HG02759 (cell line): ENCODE results near the gene PRKN.

ENCODE experiments used
- ATAC-seq: cut with Tn5 transposase; IDR thresholded peaks from one replicate; pipeline ENCODE4 v1.9.1; 2021; ENCODE audit warnings: mild to moderate bottlenecking, moderate library complexity; ENCODE audit not compliant: unreplicated experiment

PRKN gene

DNA sequence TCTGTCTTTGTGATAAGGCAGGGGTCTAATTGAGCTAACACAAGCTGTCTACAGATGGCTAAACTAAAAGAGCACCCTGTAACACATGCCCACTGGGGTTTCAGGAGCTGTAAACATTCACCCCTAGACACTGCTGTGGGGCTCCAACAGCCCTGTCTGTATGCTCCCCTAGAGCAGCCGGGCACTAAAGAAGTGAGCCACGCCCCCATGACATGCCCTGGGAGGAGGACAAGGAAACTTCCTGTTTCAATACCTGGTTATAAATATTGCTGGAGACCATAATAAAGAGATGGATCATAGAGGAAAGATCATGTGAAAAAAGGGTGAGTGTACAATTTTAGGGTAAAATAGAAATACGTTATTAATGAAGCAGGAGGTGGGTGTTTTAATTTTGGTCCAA is 786.0 kb downstream of the PRKN start:
- ATAC-seq = no peak

DNA sequence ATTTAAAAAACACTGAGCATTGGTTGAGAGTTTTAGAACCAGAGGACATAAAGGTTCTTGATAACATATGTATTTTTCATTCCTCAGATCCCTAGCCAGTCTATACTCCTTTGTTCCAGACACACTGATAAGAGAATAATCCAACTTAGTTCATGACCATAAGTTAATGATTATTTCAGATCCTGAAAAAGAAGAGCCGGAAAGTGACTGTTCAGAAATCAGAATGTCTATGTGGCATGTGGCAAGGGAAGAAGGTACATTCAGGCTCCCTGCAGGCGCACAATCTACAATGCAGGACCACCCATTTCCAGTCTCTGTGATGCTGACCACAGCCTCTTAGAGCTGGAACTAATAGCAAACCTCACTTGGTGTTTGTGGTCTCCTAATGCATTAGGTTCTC is 787.0 kb downstream of the PRKN start:
- ATAC-seq = no peak

- ATAC-seq = no peak
These were observed 801.2 kb downstream of the PRKN start for GRCh38 chr6:161926324-161926723.

- ATAC-seq = no peak
These were observed 803.0 kb downstream of the PRKN start for GRCh38 chr6:161924516-161925116.

DNA sequence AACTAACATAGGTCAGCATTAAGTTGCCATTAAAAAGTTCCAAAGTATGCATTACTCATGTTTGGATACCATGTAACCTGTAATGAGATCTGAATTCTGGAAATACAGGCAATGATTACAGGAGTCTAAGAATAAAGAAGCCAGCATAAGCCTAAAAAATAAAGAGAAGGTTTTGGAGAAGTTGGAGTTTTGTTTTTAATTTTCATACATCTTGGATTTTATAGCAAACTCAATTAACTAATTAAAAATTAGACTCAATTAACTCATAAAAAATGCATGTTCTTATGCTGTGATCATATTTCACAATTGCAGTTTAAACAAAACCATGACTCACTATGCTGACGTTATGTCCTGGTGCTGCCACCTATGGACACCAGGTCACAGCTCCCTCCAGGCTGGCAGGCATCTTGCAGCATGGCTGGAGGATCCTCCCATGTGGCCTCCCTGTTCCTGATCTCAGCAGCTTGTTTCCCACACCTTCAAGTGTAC is 804.9 kb downstream of the PRKN start:
- ATAC-seq = no peak

- no peak for ATAC-seq
These were observed 805.8 kb downstream of the PRKN start for GRCh38 chr6:161921602-161922395.

- ATAC-seq = no peak
These were observed 807.9 kb downstream of the PRKN start for GRCh38 chr6:161919691-161920090.

DNA sequence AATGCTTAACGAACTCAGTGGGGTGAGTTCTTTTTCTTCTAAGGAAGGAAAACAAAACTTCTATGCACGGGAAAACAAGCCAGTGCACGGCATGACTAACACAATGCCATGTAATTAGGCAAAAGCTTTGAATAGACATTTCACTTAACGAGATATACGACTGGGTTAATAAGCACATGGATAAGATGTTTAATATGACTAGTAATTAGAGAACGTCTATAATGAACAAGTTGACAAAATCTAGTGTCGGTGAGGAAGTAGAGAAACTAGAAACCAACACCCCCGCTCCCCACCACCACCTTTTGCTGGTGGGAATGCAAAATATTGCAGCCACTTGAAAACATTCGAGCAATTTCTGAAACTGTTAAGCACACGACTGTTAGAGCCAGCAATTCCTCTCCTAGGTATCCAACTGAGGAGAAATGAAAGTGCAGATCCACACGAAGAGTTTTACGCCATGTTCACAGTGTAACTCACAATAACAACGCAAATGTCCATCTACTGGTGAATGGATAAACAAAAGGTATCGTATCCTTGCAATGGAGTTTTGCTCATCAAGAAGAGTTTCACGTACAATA is 808.8 kb downstream of the PRKN start:
- ATAC-seq = no peak

DNA sequence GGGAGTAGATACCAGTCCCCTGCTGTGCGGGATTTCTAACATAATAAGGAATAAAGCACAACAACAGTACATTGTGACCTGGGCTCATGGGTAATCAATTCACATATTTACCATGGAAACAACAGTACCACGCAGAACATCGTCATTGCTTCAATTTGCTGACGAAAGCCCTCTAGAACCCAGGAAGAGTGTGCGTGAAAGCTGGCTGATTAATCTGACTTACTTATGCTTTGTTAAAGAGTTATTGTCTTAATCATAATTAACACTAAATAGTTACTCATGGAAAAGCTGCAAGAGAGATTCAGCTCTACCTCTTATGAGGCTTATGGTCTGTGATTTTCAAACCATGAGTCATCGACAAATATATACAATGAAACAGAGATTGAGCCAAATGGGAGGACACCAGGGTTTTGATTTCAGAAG is 809.4 kb downstream of the PRKN start:
- no peak for ATAC-seq

DNA sequence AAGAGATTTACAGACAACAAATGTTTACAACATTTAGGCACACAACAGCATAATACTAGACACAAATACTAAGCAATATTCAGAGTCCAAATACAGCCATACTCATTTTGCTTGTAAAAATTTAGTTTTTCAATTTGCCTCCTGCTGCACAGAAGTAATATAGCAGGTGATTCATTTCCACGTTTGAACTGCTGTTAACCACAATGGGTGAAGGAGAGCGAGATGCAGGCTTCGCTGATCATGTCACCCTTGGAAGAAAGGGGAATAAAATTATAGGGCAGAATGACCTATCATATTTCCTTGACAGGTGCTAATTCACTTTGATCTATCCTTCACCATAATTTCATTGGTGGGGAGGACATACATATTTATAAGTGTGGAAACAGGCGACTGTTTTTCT is 809.9 kb downstream of the PRKN start:
- no peak for ATAC-seq

- ATAC-seq = no peak
These were observed 812.1 kb downstream of the PRKN start for GRCh38 chr6:161915456-161915964.

DNA sequence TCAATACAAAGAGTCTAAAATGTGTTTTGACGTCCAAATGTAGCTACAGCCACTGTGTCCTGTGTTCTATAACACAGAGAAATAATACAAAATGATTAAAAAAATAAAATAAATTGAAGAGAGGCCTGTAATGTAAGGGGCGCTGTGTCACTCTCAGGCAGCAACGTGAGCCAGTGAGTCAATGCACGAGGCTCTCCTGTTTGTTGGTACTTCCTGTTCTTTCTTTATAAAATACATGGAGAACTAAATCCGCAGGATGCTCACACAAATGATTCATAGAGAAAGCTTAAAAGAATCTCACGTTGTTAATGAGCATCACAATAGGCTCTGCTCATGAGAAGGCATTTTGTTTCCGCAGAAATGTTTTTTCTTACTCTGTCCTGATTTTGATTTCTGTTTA is 818.7 kb downstream of the PRKN start:
- no peak for ATAC-seq

- no peak for ATAC-seq
These were observed 821.0 kb downstream of the PRKN start for GRCh38 chr6:161906571-161906970.

DNA sequence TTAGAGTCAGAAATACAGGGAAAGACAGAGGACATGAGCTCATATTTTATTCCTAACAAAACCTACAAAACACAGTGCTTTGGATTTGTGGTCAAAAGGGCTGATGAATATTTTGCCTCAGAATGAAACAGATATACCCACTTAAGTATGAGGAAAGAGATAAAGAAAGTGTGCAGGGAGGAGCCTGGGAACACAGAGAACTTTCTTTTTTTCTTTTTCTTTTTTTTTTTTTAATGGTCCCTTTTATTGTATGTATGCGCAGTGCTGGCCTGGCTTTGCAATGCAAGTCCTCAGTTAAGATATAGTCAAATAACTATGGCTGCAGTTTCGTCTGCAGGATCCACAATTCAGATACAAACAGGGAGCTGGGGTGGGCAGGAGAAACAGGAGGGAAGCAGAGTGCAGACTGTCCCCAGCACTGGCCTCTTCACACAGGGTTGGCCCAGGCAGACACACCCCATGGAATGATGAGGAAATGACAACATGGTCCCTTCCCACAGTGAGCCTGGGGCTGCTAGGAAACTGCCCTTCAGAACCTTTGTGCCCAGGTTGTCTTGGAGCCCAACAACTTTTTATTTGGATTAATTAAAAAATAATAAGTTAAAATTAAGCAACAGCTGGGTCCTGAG is 823.9 kb downstream of the PRKN start:
- no peak for ATAC-seq

DNA sequence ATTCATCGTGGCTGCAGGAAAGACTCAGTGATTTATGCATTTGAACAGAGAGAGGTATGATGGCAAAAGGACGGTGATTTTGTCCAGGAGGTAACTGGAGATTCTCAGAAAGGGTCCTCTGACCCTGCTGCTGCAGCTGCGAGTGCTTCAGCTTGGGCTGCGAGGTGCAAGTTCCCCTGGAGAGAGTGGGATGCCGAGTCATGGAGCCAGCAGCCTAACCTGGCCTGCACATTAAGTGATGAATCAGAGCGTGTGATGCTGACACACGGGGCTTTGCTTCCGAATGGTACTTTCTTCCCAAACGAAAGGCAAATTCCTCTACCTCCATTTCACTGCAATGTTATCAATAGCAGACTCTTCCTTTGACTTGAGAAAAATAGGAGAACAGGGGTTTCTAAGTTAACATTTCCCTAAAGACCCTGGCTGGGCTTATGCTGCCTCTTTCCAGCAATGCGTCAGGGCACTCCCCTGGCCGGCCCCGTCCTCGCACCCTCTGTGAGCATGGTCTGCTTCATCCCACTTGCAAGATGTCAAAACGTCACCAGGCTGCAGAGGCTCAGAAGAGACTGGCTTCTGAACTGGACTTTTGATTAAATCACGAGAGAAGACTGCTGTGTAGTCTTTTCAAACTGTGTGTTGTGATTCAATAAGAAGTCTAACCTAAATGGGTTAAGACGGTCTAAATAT is 825.7 kb downstream of the PRKN start:
- no peak for ATAC-seq

GRCh38 chr6:161894436-161894835 is 833.1 kb downstream of the PRKN start:
- ATAC-seq = no peak

- no peak for ATAC-seq
These were observed 836.0 kb downstream of the PRKN start for GRCh38 chr6:161891542-161891941.

DNA sequence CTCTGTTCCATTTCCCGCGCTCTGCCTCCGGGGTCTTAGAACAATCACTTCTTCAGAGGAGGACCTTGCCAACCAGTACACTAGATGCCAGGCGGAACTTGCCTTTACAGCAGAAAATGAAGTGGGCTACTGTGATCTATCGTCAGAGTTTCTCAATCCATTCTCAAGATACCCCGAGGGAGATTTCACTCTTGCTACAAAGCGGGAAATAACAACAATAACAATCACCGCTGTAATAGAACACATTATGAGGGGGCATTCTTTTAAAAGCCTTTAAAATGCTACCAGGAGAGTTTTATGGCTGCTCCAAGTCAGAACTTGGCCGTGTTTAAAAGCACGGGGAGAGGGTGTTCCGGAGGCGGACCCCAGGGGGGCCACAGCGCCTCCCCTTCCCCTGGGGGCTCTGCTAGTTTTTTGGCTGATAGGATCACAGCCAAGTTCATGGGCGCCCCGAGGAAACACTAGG is 836.7 kb downstream of the PRKN start:
- ATAC-seq = no peak

DNA sequence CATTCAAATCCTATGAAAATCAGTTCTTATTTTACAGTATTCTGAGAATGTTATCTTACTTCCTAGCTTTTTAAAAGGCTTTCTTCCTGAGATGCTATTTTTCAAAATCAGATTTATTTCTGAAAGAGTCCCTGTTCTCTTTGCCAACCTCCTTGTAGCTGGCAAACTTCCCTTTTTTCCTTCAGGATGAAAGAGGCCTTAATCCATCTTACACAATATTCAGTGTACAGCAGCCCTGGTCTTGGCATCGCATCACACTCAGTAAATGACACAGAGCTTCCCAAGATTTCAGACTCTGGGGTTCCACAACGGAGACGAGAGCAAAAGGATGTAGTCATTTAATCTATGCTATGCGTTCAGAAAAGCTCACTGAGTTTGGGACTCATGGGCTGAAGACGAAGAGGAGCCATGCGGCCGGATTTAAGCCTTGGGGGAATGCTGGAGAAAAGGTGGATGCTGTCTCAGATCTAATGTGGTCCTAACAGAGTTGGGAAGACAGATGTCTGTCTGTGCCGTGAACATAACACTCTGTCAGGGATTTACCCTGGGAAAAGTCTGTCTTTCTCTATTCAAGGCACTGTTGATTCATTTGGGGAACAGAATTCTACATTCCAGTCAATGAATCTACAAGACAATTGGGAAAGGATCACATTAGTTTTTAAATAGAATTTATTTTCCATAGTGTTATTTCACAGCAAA is 837.3 kb downstream of the PRKN start:
- no peak for ATAC-seq

- no peak for ATAC-seq
These were observed 838.2 kb downstream of the PRKN start for GRCh38 chr6:161889324-161889723.
